HL-60 (cell line): ENCODE results near the gene MYBPC1.

Experiments used
- CTCF ChIP-seq: IDR thresholded peaks from one replicate; pipeline ENCODE4 v1.5.1; 2011; ENCODE audit warnings: low read length, control low read depth, inconsistent platforms; ENCODE audit not compliant: insufficient read depth
- GABPA ChIP-seq: IDR thresholded peaks from 2 replicates; pipeline ENCODE4 v1.6.1; 2012; ENCODE audit warnings: low read depth
- POLR2AphosphoS5 ChIP-seq: IDR thresholded peaks from 2 replicates; pipeline ENCODE4 v1.6.1; 2012; ENCODE audit warnings: low read depth
- TF ChIP-seq, protein P1 (sequence below): IDR thresholded peaks from 2 replicates; pipeline ENCODE4 v1.6.1; 2012; ENCODE audit warnings: low read depth; ENCODE audit not compliant: insufficient replicate concordance

DNA sequence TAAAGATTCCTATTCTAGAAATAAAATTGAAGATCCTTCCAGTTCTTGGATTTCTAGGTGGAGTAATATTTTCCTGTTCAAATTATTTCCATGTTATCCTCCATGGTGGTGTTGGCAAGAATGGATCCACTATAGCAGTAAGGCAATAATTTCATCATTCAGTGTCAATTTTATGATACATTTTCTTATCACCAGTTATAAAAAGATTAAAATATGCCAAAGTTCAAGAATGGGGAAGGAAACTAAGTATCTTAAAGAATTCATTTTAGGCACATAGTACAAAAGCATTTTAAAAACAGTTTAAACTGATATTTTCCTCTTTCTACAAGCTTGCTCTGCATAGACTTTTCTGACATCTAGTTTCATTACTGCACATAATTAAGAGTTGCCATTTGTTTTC lies 125.3 kb downstream of the MYBPC1 start:
- TF ChIP-seq POLR2AphosphoS5 = no peak
- no peak for TF ChIP-seq CTCF
- TF ChIP-seq, protein P1, sequence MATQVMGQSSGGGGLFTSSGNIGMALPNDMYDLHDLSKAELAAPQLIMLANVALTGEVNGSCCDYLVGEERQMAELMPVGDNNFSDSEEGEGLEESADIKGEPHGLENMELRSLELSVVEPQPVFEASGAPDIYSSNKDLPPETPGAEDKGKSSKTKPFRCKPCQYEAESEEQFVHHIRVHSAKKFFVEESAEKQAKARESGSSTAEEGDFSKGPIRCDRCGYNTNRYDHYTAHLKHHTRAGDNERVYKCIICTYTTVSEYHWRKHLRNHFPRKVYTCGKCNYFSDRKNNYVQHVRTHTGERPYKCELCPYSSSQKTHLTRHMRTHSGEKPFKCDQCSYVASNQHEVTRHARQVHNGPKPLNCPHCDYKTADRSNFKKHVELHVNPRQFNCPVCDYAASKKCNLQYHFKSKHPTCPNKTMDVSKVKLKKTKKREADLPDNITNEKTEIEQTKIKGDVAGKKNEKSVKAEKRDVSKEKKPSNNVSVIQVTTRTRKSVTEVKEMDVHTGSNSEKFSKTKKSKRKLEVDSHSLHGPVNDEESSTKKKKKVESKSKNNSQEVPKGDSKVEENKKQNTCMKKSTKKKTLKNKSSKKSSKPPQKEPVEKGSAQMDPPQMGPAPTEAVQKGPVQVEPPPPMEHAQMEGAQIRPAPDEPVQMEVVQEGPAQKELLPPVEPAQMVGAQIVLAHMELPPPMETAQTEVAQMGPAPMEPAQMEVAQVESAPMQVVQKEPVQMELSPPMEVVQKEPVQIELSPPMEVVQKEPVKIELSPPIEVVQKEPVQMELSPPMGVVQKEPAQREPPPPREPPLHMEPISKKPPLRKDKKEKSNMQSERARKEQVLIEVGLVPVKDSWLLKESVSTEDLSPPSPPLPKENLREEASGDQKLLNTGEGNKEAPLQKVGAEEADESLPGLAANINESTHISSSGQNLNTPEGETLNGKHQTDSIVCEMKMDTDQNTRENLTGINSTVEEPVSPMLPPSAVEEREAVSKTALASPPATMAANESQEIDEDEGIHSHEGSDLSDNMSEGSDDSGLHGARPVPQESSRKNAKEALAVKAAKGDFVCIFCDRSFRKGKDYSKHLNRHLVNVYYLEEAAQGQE = no peak
- TF ChIP-seq GABPA = no peak
